K562 (cell line): Measurements from ENCODE around the gene ZMYND8. TPM values are rescaled to one million over a fixed set of nuclear protein-coding genes. Genes with fewer than 3 reads are reported as not detected.

ENCODE experiments used
- ATAC-seq: fragments of 200-7000 bp; cut with Tn5 transposase; 3 replicates; pipeline ENCODE4 v1.9.1; 2020; ENCODE audit warnings: moderate library complexity
- BruUV-seq: library from RNA; stranded (reverse); fragments of 400-500 nt; replicated peaks from 2 replicates; lab custom pipeline; 2021; lab: Mats Ljungman, UMichigan
- CTCF ChIA-PET: fragments of 300-600 bp; formaldehyde crosslinking; extraction: SDS; loops from one replicate; lab custom pipeline; 2021; ENCODE audit warnings: low intra/inter-chr PET ratio; lab: Yijun Ruan, JAX
- POLR2A ChIA-PET: fragments of 300-600, 350-650 bp; sonication (Branson Sonifier 250); formaldehyde crosslinking; extraction: SDS; loops from one replicate; lab custom pipeline; 2021; ENCODE audit warnings: antibody characterized with exemption, inconsistent platforms; lab: Yijun Ruan, JAX
- DNase-seq, 4 experiments: peaks; one replicate each; pipeline versions ENCODE4 v3.0.0 to v3.0.0-alpha.2; 2011 to 2018; ENCODE audit warnings: low spot score in 3 of 4, mixed read lengths in 3 of 4; ENCODE audit errors: extremely low read depth in 1 of 4
- FAIRE-seq: peaks from 2 replicates; lab custom pipeline; 2011; peaks lifted over from hg19 to GRCh38; lab: Jason Lieb, UNC
- H2AFZ ChIP-seq: 2 replicates; pipeline ENCODE4 v1.6.0; 2011; ENCODE audit warnings: low read depth, low read length, control low read depth, inconsistent platforms
- H3K27ac ChIP-seq: fragments of 200-600 bp; 3 replicates; pipeline ENCODE4 v1.8.0; 2011; ENCODE audit warnings: low read depth, mild to moderate bottlenecking, control low read depth, inconsistent platforms, low read length, moderate library complexity, mixed read lengths; ENCODE audit errors: extremely low read depth
- H3K27me3 ChIP-seq, 2 experiments: fragments of 300-600 bp in 1 of 2; 2 replicates in 1 of 2; 3 replicates in 1 of 2; pipeline versions ENCODE4 v1.6.0 to v1.8.0; 2011; ENCODE audit warnings: inconsistent platforms in 2 of 2, low read length in 2 of 2, mild to moderate bottlenecking in 1 of 2, mixed read lengths in 1 of 2, moderate library complexity in 1 of 2; ENCODE audit not compliant: control insufficient read depth in 2 of 2, insufficient read depth in 2 of 2
- H3K36me3 ChIP-seq: fragments of 300-600 bp; 3 replicates; pipeline ENCODE4 v1.8.0; 2011; ENCODE audit warnings: mild to moderate bottlenecking, low read length, inconsistent platforms; ENCODE audit not compliant: control insufficient read depth, insufficient read depth
- H3K4me1 ChIP-seq, 2 experiments: fragments of 200-600 bp in 1 of 2; replicated peaks in 1 of 2; 2 replicates in 1 of 2; 3 replicates in 1 of 2; pipeline versions ENCODE4 v1.5.1 to v1.8.0; 2011; ENCODE audit warnings: inconsistent platforms in 2 of 2, low read length in 2 of 2, mild to moderate bottlenecking in 1 of 2, mixed read lengths in 1 of 2, moderate library complexity in 1 of 2; ENCODE audit not compliant: control insufficient read depth in 2 of 2, insufficient read depth in 2 of 2
- H3K4me2 ChIP-seq: 2 replicates; pipeline ENCODE4 v1.6.1; 2011; ENCODE audit warnings: low read length, control low read depth, inconsistent platforms, mixed read lengths; ENCODE audit not compliant: insufficient read depth
- H3K4me3 ChIP-seq: fragments of 200-600 bp; sonication (generic), shearing (Covaris generic); 2 replicates; pipeline ENCODE4 v1.5.1; 2016; ENCODE audit warnings: control low read depth, inconsistent platforms
- H3K79me2 ChIP-seq: fragments of 200-600 bp; 3 replicates; pipeline ENCODE4 v1.8.0; 2011; ENCODE audit warnings: low read length, inconsistent platforms; ENCODE audit not compliant: control insufficient read depth, insufficient read depth
- H3K9ac ChIP-seq, 2 experiments: 2 replicates each; pipeline versions ENCODE4 v1.6.0 to v1.6.1; 2011; ENCODE audit warnings: low read depth in 2 of 2, low read length in 2 of 2, control low read depth in 1 of 2, inconsistent platforms in 1 of 2, mild to moderate bottlenecking in 1 of 2, mixed read lengths in 1 of 2; ENCODE audit not compliant: insufficient read depth in 1 of 2
- H3K9me1 ChIP-seq: one replicate; pipeline ENCODE4 v1.6.0; 2011; ENCODE audit warnings: inconsistent platforms, mild to moderate bottlenecking, low read length, moderate library complexity; ENCODE audit not compliant: control insufficient read depth, insufficient read depth
- H3K9me3 ChIP-seq: replicated peaks from 2 replicates; pipeline ENCODE4 v1.5.1; 2011; ENCODE audit warnings: low read depth, low read length, inconsistent platforms; ENCODE audit not compliant: control insufficient read depth, insufficient read depth
- H4K20me1 ChIP-seq: replicated peaks from 2 replicates; pipeline ENCODE4 v1.6.1; 2011; ENCODE audit warnings: low read length, inconsistent platforms, mixed read lengths; ENCODE audit not compliant: control insufficient read depth, insufficient read depth
- BCLAF1 ChIP-seq, 2 experiments: fragments of 450-650 bp in 1 of 2; IDR thresholded peaks; 2 replicates each; pipeline ENCODE4 v1.6.1; 2011 to 2017; ENCODE audit warnings: low read depth in 2 of 2, antibody characterized with exemption in 1 of 2, borderline replicate concordance in 1 of 2, low read length in 1 of 2, mild to moderate bottlenecking in 1 of 2, mixed read lengths in 1 of 2; ENCODE audit not compliant: control insufficient read depth in 1 of 2
- HMGXB4 ChIP-seq: sonication (generic); formaldehyde crosslinking; IDR thresholded peaks from 2 replicates; pipeline ENCODE4 v1.8.1; 2023; ENCODE audit warnings: mild to moderate bottlenecking, missing genetic modification reagents
- KDM2B ChIP-seq: fragments of 250-450 bp; sonication (Bioruptor Pico); IDR thresholded peaks from 2 replicates; pipeline ENCODE4 v1.8.0; 2021; ENCODE audit warnings: mild to moderate bottlenecking, moderate library complexity
- POLR2G ChIP-seq: fragments of 200-400 bp; formaldehyde crosslinking; IDR thresholded peaks from 2 replicates; pipeline ENCODE4 v1.6.1; 2017; ENCODE audit warnings: low read depth, mild to moderate bottlenecking, antibody characterized with exemption, low read length, moderate library complexity
- POLR3A ChIP-seq: IDR thresholded peaks from 2 replicates; pipeline ENCODE4 v1.6.1; 2011; ENCODE audit warnings: borderline replicate concordance, mild to moderate bottlenecking, moderate library complexity; ENCODE audit not compliant: insufficient read length, insufficient read depth; ENCODE audit errors: extremely low read depth
- PTTG1 ChIP-seq: fragments of 450-650 bp; IDR thresholded peaks from 2 replicates; pipeline ENCODE4 v1.6.1; 2016; ENCODE audit warnings: low read depth, mild to moderate bottlenecking, missing genetic modification characterization, missing compliant biosample characterization
- RBM14 ChIP-seq: fragments of 200-400 bp; formaldehyde crosslinking; IDR thresholded peaks from 2 replicates; pipeline ENCODE4 v1.6.1; 2018; ENCODE audit warnings: low read depth, mild to moderate bottlenecking, low read length, moderate library complexity, borderline replicate concordance; ENCODE audit not compliant: insufficient read depth
- RFX1 ChIP-seq: fragments of 450-650 bp; IDR thresholded peaks from 2 replicates; pipeline ENCODE4 v1.6.1; 2016; ENCODE audit warnings: mild to moderate bottlenecking, moderate library complexity
- STAT5A ChIP-seq: IDR thresholded peaks from 2 replicates; pipeline ENCODE4 v1.6.1; 2012; ENCODE audit warnings: low read length, inconsistent platforms, borderline replicate concordance
- THRAP3 ChIP-seq: fragments of 450-650 bp; IDR thresholded peaks from 2 replicates; pipeline ENCODE4 v1.6.1; 2016; ENCODE audit warnings: mild to moderate bottlenecking, inconsistent platforms, borderline replicate concordance
- THRB ChIP-seq: fragments of 450-650 bp; formaldehyde crosslinking; conservative IDR thresholded peaks from 2 replicates; pipeline ENCODE4 v1.4.0; 2022; ENCODE audit warnings: mild to moderate bottlenecking, missing genetic modification characterization
- TRIM24 ChIP-seq, 2 experiments: fragments of 450-650 bp; IDR thresholded peaks; 2 replicates each; pipeline ENCODE4 v1.6.1; 2016
- USF2 ChIP-seq: sonication (generic); formaldehyde crosslinking; IDR thresholded peaks from 2 replicates; pipeline ENCODE4 v1.5.0; 2020; ENCODE audit warnings: missing genetic modification reagents
- ZNF644 ChIP-seq: fragments of 200-800 bp; sonication (Bioruptor generic); IDR thresholded peaks from 2 replicates; pipeline ENCODE4 v1.6.1; 2016; ENCODE audit warnings: low read depth, missing genetic modification characterization, missing compliant biosample characterization
- WGBS: fragments of 100-300 bp; shearing (Covaris generic); methylation state at CpG from one replicate; pipeline ENCODE4 v1.1.6; 2016; ENCODE audit warnings: low coverage, mixed read lengths; ENCODE audit not compliant: insufficient coverage; ENCODE audit errors: missing lambda C conversion rate; 5-methylcytosine and 5-hydroxymethylcytosine counted together
- in situ Hi-C: fragments of 300-500 bp; cut with MboI; formaldehyde crosslinking; loops from 4 replicates; pipeline ENCODE4 v1.15.0; 2018; ENCODE audit warnings: inconsistent platforms, mixed read lengths
- intact Hi-C: fragments of 100-400 bp; cut with micrococcal nuclease; formaldehyde crosslinking; loops from 2 replicates; pipeline ENCODE4 v1.14.2; 2022
- polyA plus RNA-seq, 8 experiments: library from polyadenylated mRNA; depleted of rRNA in 4 of 8; stranded (reverse) in 5 of 8; unstranded in 3 of 8; fragments of >200 nt; fragmentation: Nextera tagmentation in 2 of 8; fragmentation: Illumina TruSeq in 1 of 8; extraction: Ambion mirVana in 2 of 8; extraction: Trizol in 1 of 8; gene quantifications; 2 replicates each; pipeline versions ENCODE4 v1.2.1 to v1.2.3, GENCODE V29; 2011 to 2014; ENCODE audit warnings: inconsistent platforms in 1 of 8, missing spikeins in 1 of 8
- total RNA-seq, 7 experiments: library from RNA; depleted of rRNA in 6 of 7; stranded (reverse); fragments of >200 nt in 6 of 7; fragmentation: Illumina TruSeq in 2 of 7; extraction: Trizol in 2 of 7; gene quantifications; 2 replicates each; pipeline versions ENCODE4 v1.2.1 to v1.2.3, GENCODE V29; 2011 to 2021; ENCODE audit warnings: low replicate concordance in 1 of 7

The ZMYND8 gene
- total and polyA plus RNA-seq, 9 of the 15 experiments (the other 6 are each of a cell fraction or from before 2014, with no cell fraction given): 31.8 to 148 (median 71.9) TPM

GRCh38 chr20:47295921-47296426 lies 60.5 kb downstream of the ZMYND8 start:
- DNase-seq (no peak), FAIRE-seq (no peak), ATAC-seq (no peak)
- no TSS peak for BruUV-seq
- in situ Hi-C loops (no loop called here), intact Hi-C loops (no loop called here)
- peaks cover 92% of the 10 kb centered on the region for H3K79me2 ChIP-seq
- no peak overlapping the region for H3K9ac ChIP-seq
- H3K4me2 ChIP-seq: no peak overlapping the region
- no peak overlapping the region for H3K27ac ChIP-seq
- CTCF ChIA-PET: interaction anchor here (1.1 to 1.8 kb wide), 2 partner anchors 88 to 325 kb away, joined by 4 to 30 read pairs; no protein-coding TSS in a partner anchor
- no peaks in the 10 kb centered on the region; a peak in 2 of 5 replicates for H3K4me1 ChIP-seq
- 95% methylated on average over 6 of the region's 6 CpGs for WGBS
- no peaks in the 10 kb centered on the region for H3K27me3 ChIP-seq
- H2AFZ ChIP-seq: no peak overlapping the region
- POLR2A ChIA-PET: interaction anchor here (0.6 to 0.7 kb wide), 3 partner anchors 21 to 382 kb away, joined by 3 to 4 read pairs (median 3); no protein-coding TSS in a partner anchor
- H3K9me3 ChIP-seq: no peaks in the 10 kb centered on the region
- no peaks in the 10 kb centered on the region for H4K20me1 ChIP-seq
- no peaks in the 10 kb centered on the region for H3K9me1 ChIP-seq
- H3K36me3 ChIP-seq: peaks cover 97% of the 10 kb centered on the region
- no peak overlapping the region for H3K4me3 ChIP-seq
- TF ChIP-seq KDM2B (no peak), PTTG1 (tag) (no peak), TRIM24 (IDR thresholded peaks at IDR 0.05) (no peak), HMGXB4 (CRISPR knock-in tag) (no peak), THRAP3 (no peak), POLR2G (no peak), STAT5A (no peak), RBM14 (no peak), USF2 (no peak), ZNF644 (tag) (no peak), THRB (CRISPR knock-in tag) (no peak), RFX1 (0 out of 2 replicates have a peak, but pooled peaks have one; percentile 4), BCLAF1 (IDR thresholded peaks at IDR 0.05; ENCODE audit: borderline replicate concordance in 1 of 2, control insufficient read depth in 1 of 2, low read depth in 2 of 2, low read length in 1 of 2) (peak in 1 of 2 experiments; percentile 61; a peak in 1 of 4 replicates), POLR3A (no peak)
